Measurements from ENCODE around the gene UFL1.
"Not testable (repeated sequence)": the region's sequence is repeated elsewhere in the genome, so short reads cannot be mapped to it uniquely, and the experiment has no call there.

Gene UFL1

GRCh38 chr6:96537726-96538125 lies 16.1 kb downstream of the UFL1 start:
- H3K36me3 ChIP-seq (replicated peaks) = peaks cover 15% of the 10 kb centered on the region
- in situ Hi-C loops (cut with MboI; ENCODE audit: low sequenced_read_pairs) = no loop called here
- no peak for DNase-seq (ENCODE audit: low spot score in 2 of 2)

DNA sequence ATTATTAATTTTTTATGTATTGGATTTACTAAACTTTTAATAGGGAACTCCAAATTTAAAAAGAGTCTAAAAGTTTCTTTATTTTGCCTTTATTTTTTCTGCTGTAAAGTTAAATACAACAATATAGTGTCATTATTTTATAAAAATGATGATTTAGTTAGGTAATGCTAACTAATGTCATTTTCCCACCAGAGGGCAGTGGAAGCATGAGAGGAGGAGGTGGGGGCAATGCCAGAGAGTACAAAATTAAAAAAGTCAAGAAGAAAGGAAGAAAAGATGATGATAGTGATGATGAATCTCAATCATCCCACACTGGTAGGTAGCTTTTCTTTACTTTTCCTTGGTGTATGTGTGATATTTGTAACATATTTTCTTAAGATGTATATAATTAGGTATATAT lies 21.1 kb downstream of the UFL1 start:
- no peaks in the 10 kb centered on the region for H3K9me3 ChIP-seq
- no peaks in the 10 kb centered on the region for H3K4me1 ChIP-seq
- no peaks in the 10 kb centered on the region for H3K27me3 ChIP-seq (ENCODE audit: low read depth)
- H3K4me3 ChIP-seq = no peak overlapping the region
- in situ Hi-C loops (cut with MboI; ENCODE audit: low sequenced_read_pairs) = no loop called here
- peak in 1 of 2 experiments; percentile 23 for DNase-seq (ENCODE audit: low spot score in 2 of 2)
- H3K36me3 ChIP-seq (replicated peaks) = peaks cover 24% of the 10 kb centered on the region

More at GRCh38 chr6:96537726-96538125, 16.1 kb downstream of the UFL1 start:
- no peak overlapping the region for H3K4me3 ChIP-seq
- no peaks in the 10 kb centered on the region for H3K27me3 ChIP-seq (ENCODE audit: low read depth)
- H3K9me3 ChIP-seq = no peaks in the 10 kb centered on the region
- H3K4me1 ChIP-seq = no peaks in the 10 kb centered on the region

DNA sequence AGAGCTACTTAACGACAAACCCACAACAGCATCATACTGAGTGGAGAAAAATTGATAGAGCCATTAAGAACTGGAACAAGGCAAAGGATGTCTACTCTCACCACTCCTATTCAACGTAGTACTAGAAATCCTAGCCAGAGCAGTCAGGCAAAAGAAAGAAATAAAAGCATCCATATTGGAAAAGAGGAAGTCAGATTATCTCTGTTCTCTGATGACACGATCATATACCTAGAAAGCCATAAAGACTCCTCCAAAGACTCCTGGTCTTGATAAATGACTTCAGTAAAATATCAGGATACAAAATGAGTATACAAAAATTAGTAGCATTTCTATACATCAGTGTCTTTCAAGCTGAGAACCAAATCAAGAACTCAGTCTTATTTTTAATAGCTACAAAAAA lies 24.3 kb downstream of the UFL1 start:
- in situ Hi-C loops (cut with MboI; ENCODE audit: low sequenced_read_pairs) = no loop called here
- Histone ChIP-seq H3K4me3 (no peak overlapping the region), H3K4me1 (no peaks in the 10 kb centered on the region), H3K27me3 (ENCODE audit: low read depth) (no peaks in the 10 kb centered on the region), H3K9me3 (no peaks in the 10 kb centered on the region), H3K36me3 (replicated peaks) (peaks cover 15% of the 10 kb centered on the region)
- DNase-seq (ENCODE audit: low spot score in 2 of 2) = no peak

DNA sequence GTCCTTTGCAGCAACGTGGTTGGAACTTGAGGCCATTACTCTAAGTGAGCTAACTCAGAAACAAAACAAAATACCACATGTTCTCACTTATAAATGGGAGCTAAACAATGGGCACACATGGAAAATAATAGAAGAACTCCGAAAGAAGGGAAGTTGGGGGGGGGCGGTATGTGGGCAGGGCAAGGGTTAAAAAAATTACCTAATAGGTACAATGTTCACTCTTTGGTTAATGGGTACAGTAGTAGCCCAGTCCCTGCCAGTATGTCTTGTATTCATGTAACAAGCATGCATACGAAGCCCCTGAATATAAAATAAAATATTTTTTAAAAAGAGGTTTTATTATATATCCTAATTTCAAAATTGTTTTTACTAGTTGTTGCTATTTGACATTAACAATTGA lies 26.0 kb downstream of the UFL1 start:
- H3K27me3 ChIP-seq (ENCODE audit: low read depth) = no peaks in the 10 kb centered on the region
- no peak for DNase-seq (ENCODE audit: low spot score in 2 of 2)
- no peaks in the 10 kb centered on the region for H3K9me3 ChIP-seq
- peaks cover 18% of the 10 kb centered on the region for H3K36me3 ChIP-seq (replicated peaks)
- no peak overlapping the region for H3K4me3 ChIP-seq
- in situ Hi-C loops (cut with MboI; ENCODE audit: low sequenced_read_pairs) = no loop called here
- no peaks in the 10 kb centered on the region for H3K4me1 ChIP-seq

GRCh38 chr6:96554558-96554957 lies 33.0 kb downstream of the UFL1 start:
- DNase-seq (ENCODE audit: low spot score in 2 of 2) = no peak
- H3K9me3 ChIP-seq = no peaks in the 10 kb centered on the region
- no peak overlapping the region for H3K4me3 ChIP-seq
- in situ Hi-C loops (cut with MboI; ENCODE audit: low sequenced_read_pairs) = no loop called here
- H3K4me1 ChIP-seq = no peaks in the 10 kb centered on the region
- peaks cover 35% of the 10 kb centered on the region for H3K36me3 ChIP-seq (replicated peaks)
- H3K27me3 ChIP-seq (ENCODE audit: low read depth) = no peaks in the 10 kb centered on the region

DNA sequence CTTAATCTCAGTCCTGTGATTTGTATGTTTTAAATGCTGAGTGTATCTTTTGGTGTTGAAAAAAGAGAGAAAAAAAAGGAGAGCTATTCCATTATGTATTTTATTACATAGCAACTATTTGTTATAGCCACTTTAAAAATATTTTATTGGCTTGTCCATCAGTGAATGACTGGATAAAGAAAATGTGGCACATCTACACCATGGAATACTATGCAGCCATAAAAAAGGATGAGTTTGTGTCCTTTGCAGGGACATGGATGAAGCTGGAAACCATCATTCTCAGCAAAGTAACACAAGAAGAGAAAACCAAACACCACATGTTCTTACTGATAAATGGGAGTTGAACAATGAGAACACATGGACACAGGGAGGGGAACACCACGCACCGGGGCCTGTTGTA lies 38.1 kb downstream of the UFL1 start:
- H3K36me3 ChIP-seq (replicated peaks) = peaks cover 15% of the 10 kb centered on the region
- DNase-seq (ENCODE audit: low spot score in 2 of 2); H3K27me3 ChIP-seq (ENCODE audit: low read depth); H3K4me3 ChIP-seq; H3K4me1 ChIP-seq; in situ Hi-C loops (cut with MboI; ENCODE audit: low sequenced_read_pairs); H3K9me3 ChIP-seq: not testable (repeated sequence)

GRCh38 chr6:96562886-96563285 lies 41.3 kb downstream of the UFL1 start, which contains the start of gene FHL5:
TSS of gene FHL5 (plus strand) at chr6:96563128. CDS start at chr6:96603614, 40,486 bp downstream.
- in situ Hi-C loops (cut with MboI; ENCODE audit: low sequenced_read_pairs) = no loop called here
- H3K4me1 ChIP-seq = peaks cover 10% of the 10 kb centered on the region
- no peaks in the 10 kb centered on the region for H3K9me3 ChIP-seq
- no peak within 1 kb of the TSS for H3K4me3 ChIP-seq
- no peaks in the 10 kb centered on the region for H3K27me3 ChIP-seq (ENCODE audit: low read depth)
- H3K36me3 ChIP-seq (replicated peaks) = no peaks in the 10 kb centered on the region
- DNase-seq (ENCODE audit: low spot score in 2 of 2) = no peak

GRCh38 chr6:96563853-96564252 lies 42.2 kb downstream of the UFL1 start:
- in situ Hi-C loops (cut with MboI; ENCODE audit: low sequenced_read_pairs) = no loop called here

DNA sequence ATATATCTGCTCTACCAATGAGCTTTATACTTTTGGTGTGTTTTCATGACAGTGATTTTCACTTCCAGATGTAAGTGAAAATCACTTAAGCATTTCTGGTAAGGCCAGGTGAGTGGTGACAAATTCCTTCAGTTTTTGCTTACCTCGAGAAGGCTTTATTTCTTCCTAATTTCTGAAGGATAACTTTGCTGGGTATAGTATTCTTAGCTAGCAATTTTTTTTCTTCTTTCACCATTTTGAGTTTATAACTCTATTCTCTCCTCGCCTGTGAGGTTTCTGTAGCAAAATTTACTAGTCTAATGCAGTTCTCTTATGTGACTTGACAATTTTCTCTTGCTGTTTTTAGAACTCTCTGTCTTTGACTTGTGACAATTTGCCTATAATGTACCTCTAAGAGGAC lies 48.4 kb downstream of the UFL1 start:
- H3K4me1 ChIP-seq = peaks cover 17% of the 10 kb centered on the region
- no peaks in the 10 kb centered on the region for H3K9me3 ChIP-seq
- no peak overlapping the region for H3K4me3 ChIP-seq
- no peaks in the 10 kb centered on the region for H3K27me3 ChIP-seq (ENCODE audit: low read depth)
- no peak for DNase-seq (ENCODE audit: low spot score in 2 of 2)
- H3K36me3 ChIP-seq (replicated peaks) = no peaks in the 10 kb centered on the region
- in situ Hi-C loops (cut with MboI; ENCODE audit: low sequenced_read_pairs) = no loop called here

More at GRCh38 chr6:96563853-96564252, 42.2 kb downstream of the UFL1 start:
- DNase-seq (ENCODE audit: low spot score in 2 of 2) = no peak
- Histone ChIP-seq H3K4me3 (no peak overlapping the region), H3K27me3 (ENCODE audit: low read depth) (no peaks in the 10 kb centered on the region), H3K4me1 (peaks cover 17% of the 10 kb centered on the region), H3K36me3 (replicated peaks) (no peaks in the 10 kb centered on the region), H3K9me3 (no peaks in the 10 kb centered on the region)

DNA sequence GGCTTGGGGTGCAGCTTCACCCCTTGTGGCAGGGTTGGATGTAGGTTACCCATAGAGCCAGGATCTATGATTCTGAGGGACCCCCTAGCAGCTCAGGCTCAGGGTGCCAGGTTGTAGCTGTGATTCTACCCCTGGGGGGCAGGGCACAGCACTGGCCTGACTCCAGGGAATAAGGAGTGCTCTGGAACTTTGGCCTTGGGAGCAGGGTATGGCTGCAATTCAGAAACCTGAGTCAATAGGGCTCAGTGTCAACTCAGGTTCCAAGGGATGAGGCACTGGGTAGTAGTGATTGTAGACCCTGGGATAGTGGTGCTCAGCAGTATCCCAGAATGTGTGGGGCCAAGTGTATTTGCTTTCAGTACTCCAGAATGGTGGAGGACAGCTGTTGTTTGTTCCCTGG lies 49.9 kb downstream of the UFL1 start:
- H3K27me3 ChIP-seq (ENCODE audit: low read depth) = no peaks in the 10 kb centered on the region
- H3K4me3 ChIP-seq = no peak overlapping the region
- no peaks in the 10 kb centered on the region for H3K36me3 ChIP-seq (replicated peaks)
- H3K9me3 ChIP-seq = no peaks in the 10 kb centered on the region
- no peak for DNase-seq (ENCODE audit: low spot score in 2 of 2)
- H3K4me1 ChIP-seq = peaks cover 17% of the 10 kb centered on the region
- in situ Hi-C loops (cut with MboI; ENCODE audit: low sequenced_read_pairs) = no loop called here

DNA sequence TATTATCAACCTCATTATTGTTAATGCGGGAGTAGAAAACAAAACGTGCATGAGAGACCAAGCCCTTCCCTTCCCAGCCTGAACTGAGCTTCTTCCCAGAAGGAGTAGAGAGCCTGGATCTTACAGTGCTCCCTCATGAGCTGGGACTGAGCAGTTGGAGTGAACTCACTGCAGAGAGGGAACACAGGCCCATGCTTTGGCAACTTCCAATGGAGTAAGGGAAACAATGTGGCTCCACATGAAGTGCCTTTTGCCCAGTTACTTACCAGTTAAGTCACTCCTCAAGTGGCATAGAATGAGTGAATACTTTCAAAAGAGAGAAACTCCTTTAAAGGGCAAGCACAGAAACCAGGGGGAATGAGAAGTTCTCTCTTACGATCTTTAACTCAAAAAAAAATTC lies 53.8 kb downstream of the UFL1 start:
- Histone ChIP-seq H3K4me1 (no peaks in the 10 kb centered on the region), H3K9me3 (no peaks in the 10 kb centered on the region), H3K4me3 (no peak overlapping the region), H3K36me3 (replicated peaks) (no peaks in the 10 kb centered on the region), H3K27me3 (ENCODE audit: low read depth) (no peaks in the 10 kb centered on the region)
- in situ Hi-C loops (cut with MboI; ENCODE audit: low sequenced_read_pairs) = no loop called here
- no peak for DNase-seq (ENCODE audit: low spot score in 2 of 2)

GRCh38 chr6:96576221-96576620 lies 54.6 kb downstream of the UFL1 start:
- in situ Hi-C loops (cut with MboI; ENCODE audit: low sequenced_read_pairs) = no loop called here
- Histone ChIP-seq H3K27me3 (ENCODE audit: low read depth) (no peaks in the 10 kb centered on the region), H3K4me1 (no peaks in the 10 kb centered on the region), H3K4me3 (no peak overlapping the region), H3K9me3 (no peaks in the 10 kb centered on the region), H3K36me3 (replicated peaks) (no peaks in the 10 kb centered on the region)
- DNase-seq (ENCODE audit: low spot score in 2 of 2) = no peak

GRCh38 chr6:96582021-96582420 lies 60.4 kb downstream of the UFL1 start:
- DNase-seq (ENCODE audit: low spot score in 2 of 2) = no peak
- in situ Hi-C loops (cut with MboI; ENCODE audit: low sequenced_read_pairs) = no loop called here
- no peaks in the 10 kb centered on the region for H3K4me1 ChIP-seq

GRCh38 chr6:96582436-96582835 lies 60.8 kb downstream of the UFL1 start:
- H3K36me3 ChIP-seq (replicated peaks) = no peaks in the 10 kb centered on the region
- H3K9me3 ChIP-seq = no peaks in the 10 kb centered on the region
- H3K4me1 ChIP-seq = no peaks in the 10 kb centered on the region
- H3K4me3 ChIP-seq = no peak overlapping the region
- in situ Hi-C loops (cut with MboI; ENCODE audit: low sequenced_read_pairs) = no loop called here
- no peaks in the 10 kb centered on the region for H3K27me3 ChIP-seq (ENCODE audit: low read depth)
- DNase-seq (ENCODE audit: low spot score in 2 of 2) = no peak

More at GRCh38 chr6:96582021-96582420, 60.4 kb downstream of the UFL1 start:
- no peak overlapping the region for H3K4me3 ChIP-seq
- H3K27me3 ChIP-seq (ENCODE audit: low read depth) = no peaks in the 10 kb centered on the region
- no peaks in the 10 kb centered on the region for H3K9me3 ChIP-seq
- no peaks in the 10 kb centered on the region for H3K36me3 ChIP-seq (replicated peaks)

DNA sequence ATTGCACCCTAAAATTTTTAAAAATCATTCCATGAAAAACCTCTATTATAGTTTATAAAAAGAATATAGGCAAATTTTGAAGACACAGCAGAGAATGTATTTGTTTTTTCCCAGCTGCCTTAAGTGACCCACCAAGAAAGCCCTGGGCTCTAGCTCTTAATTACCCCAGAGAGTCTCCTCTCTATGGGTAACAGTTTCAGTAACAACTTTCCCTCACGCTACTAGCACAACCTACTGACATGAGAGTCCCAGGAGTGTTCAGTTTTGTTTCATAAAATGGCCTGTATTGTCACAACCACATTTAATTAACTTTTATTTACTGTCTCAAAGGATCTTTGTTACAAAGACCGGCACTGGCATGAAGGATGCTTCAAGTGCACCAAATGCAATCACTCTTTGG lies 82.8 kb downstream of the UFL1 start:
- Histone ChIP-seq H3K9me3 (no peaks in the 10 kb centered on the region), H3K4me1 (peaks cover 11% of the 10 kb centered on the region), H3K27me3 (ENCODE audit: low read depth) (no peaks in the 10 kb centered on the region), H3K36me3 (replicated peaks) (no peaks in the 10 kb centered on the region), H3K4me3 (no peak overlapping the region)
- DNase-seq (ENCODE audit: low spot score in 2 of 2) = no peak
- in situ Hi-C loops (cut with MboI; ENCODE audit: low sequenced_read_pairs) = no loop called here
